D721Med (cell line): ENCODE data around the gene ENDOU.

Experiments used
- DNase-seq: peaks from one replicate; pipeline ENCODE4 v3.0.0; 2011; ENCODE audit warnings: low spot score; ENCODE audit not compliant: insufficient read length
- FAIRE-seq: peaks from 2 replicates; lab custom pipeline; 2011; peaks lifted over from hg19 to GRCh38; lab: Jason Lieb, UNC
- CTCF ChIP-seq: IDR thresholded peaks from 2 replicates; pipeline ENCODE4 v1.5.1; 2012; ENCODE audit warnings: mild to moderate bottlenecking, control low read depth; ENCODE audit not compliant: insufficient read depth; ENCODE audit errors: missing control alignments

The ENDOU gene

GRCh38 chr12:47751561-47751960 lies 26.3 kb upstream of the ENDOU start:
- no peak for TF ChIP-seq CTCF
- FAIRE-seq, result no peak
- no peak for DNase-seq

DNA sequence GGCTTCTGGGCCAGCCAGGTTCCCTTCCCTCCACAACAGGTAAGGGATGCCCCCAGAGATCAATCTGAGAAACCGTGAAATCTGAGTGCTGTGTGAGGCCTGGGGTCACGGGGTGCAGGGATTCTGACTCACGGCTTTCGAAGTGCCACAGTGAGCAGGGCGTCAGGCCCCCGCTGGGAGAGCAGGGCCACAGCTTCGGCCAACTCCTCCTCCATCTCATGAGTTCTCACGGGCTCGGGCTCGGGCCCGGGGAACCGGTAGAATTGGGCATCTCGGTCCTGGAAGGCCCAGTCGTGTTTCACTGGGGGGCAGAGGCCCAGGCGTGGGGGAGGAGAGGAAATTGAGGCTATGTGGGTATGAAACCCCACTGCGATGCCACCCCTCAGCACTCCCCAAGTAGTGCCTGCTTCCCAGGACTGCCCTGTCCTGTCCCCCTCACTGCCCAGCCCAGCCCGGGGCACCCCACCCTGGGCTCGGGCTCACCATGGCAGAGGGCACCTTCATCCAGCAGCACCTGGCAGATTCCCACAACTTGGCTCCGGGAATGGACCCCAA lies 25.7 kb upstream of the ENDOU start:
- FAIRE-seq (no peak), DNase-seq (no peak)
- no peak for TF ChIP-seq CTCF

GRCh38 chr12:47750229-47750798 lies 25.0 kb upstream of the ENDOU start:
- no peak for TF ChIP-seq CTCF
- no peak for DNase-seq
- no peak for FAIRE-seq

DNA sequence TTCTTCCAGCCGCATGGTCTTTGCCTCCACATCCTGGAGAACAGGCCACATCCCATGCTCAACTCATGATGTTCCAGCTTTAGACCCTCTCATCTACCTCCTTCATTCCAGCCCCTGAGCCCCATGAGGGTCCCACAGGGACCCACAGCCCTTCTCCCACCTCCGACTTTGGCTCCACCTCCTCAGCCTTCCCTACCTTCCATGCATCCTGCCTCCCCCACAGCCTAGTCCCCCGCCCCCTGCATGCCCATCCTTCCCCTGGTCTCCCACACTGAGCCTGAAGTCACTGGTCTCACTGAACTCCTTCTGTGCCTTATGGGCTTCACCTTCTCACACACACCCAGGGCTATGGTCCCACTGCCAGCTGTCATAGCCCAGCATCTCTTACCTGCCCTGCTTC lies 23.6 kb upstream of the ENDOU start:
- FAIRE-seq, result no peak
- DNase-seq, result no peak
- no peak for TF ChIP-seq CTCF

GRCh38 chr12:47748507-47748828 lies 23.2 kb upstream of the ENDOU start:
- FAIRE-seq, result no peak
- no peak for TF ChIP-seq CTCF
- DNase-seq, result no peak

DNA sequence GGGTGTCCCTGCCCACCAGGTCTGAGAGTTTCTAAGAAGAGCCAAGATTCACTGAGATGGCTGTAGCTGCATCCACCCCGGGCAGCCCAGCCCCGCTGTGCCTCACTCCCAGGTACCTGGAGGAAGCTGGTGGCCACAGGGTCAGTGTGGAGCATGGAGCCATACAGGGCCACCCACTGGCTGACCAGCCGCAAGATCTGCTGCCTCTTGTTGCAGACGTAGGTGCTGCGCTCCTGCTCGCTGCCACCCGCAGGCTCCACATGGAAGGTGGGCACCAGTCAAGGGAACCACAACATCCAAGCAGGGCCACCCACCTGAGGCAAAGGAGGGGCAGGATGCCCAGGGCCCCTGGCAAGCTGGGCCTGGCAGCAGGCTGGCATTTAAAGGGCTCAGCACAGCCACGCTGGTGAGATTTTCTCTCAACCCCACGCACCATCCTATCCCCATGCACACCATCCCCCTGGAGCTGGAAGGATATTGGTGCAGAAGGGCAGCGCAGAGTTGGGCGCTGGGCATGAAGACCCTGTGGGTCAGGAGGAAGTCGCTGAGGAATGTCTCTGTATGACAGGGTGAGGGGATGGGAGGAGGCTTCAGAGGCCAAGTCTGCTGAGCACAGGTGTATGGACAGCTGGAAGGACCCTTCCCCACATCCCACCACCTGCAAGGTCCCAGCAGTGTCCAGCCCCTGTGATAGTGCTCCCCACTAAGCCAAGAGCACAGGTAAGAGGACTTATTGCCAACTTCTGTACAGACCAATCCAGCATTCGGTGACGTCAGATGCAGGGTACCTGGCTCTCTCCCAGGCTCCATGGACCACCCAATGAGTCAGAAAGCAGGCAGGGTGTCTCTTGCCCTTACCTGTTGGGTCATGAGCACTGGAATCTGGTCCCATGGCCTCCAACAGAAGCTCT lies 22.6 kb upstream of the ENDOU start:
- FAIRE-seq (no peak), DNase-seq (no peak)
- no peak for TF ChIP-seq CTCF

GRCh38 chr12:47747126-47747525 lies 21.8 kb upstream of the ENDOU start:
- TF ChIP-seq CTCF, result no peak
- no peak for DNase-seq
- no peak for FAIRE-seq
